ENCODE results near the gene PGGHG.

PGGHG gene

DNA sequence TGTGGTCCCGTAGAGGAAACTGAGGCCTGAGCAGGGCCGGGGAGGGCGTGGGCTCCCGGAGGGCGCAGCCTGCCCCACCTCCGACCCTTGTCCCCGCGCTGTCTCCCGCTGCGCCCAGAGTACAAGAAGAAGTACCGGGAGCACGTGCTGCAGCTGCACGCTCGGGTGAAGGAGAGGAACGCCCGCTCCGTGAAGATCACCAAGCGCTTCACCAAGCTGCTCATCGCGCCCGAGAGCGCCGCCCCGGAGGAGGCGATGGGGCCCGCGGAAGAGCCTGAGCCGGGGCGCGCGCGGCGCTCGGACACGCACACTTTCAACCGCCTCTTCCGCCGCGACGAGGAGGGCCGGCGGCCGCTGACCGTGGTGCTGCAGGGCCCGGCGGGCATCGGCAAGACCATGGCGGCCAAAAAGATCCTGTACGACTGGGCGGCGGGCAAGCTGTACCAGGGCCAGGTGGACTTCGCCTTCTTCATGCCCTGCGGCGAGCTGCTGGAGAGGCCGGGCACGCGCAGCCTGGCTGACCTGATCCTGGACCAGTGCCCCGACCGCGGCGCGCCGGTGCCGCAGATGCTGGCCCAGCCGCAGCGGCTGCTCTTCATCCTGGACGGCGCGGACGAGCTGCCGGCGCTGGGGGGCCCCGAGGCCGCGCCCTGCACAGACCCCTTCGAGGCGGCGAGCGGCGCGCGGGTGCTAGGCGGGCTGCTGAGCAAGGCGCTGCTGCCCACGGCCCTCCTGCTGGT lies 8.8 kb upstream of the PGGHG start:
- Histone ChIP-seq H3K4me3 (ENCODE audit: severe bottlenecking) (no peak overlapping the region), H3K4me1 (ENCODE audit: insufficient read depth, poor library complexity, severe bottlenecking) (no peaks in the 10 kb centered on the region), H3K36me3 (ENCODE audit: low read depth) (no peaks in the 10 kb centered on the region), H3K9me3 (ENCODE audit: severe bottlenecking) (peaks cover 9% of the 10 kb centered on the region), H3K27me3 (ENCODE audit: insufficient read depth, poor library complexity, severe bottlenecking) (peaks cover 66% of the 10 kb centered on the region), H3K27ac (ENCODE audit: poor library complexity, severe bottlenecking) (no peak overlapping the region)
- no peak for DNase-seq (ENCODE audit: low spot score)
- peak; percentile 30; the same call in 1 of the 3 replicates for ATAC-seq (ENCODE audit: low read depth)
- TF ChIP-seq, protein P1, sequence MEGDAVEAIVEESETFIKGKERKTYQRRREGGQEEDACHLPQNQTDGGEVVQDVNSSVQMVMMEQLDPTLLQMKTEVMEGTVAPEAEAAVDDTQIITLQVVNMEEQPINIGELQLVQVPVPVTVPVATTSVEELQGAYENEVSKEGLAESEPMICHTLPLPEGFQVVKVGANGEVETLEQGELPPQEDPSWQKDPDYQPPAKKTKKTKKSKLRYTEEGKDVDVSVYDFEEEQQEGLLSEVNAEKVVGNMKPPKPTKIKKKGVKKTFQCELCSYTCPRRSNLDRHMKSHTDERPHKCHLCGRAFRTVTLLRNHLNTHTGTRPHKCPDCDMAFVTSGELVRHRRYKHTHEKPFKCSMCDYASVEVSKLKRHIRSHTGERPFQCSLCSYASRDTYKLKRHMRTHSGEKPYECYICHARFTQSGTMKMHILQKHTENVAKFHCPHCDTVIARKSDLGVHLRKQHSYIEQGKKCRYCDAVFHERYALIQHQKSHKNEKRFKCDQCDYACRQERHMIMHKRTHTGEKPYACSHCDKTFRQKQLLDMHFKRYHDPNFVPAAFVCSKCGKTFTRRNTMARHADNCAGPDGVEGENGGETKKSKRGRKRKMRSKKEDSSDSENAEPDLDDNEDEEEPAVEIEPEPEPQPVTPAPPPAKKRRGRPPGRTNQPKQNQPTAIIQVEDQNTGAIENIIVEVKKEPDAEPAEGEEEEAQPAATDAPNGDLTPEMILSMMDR (IDR thresholded peaks at IDR 0.05; ENCODE audit: poor library complexity, severe bottlenecking): no peak

DNA sequence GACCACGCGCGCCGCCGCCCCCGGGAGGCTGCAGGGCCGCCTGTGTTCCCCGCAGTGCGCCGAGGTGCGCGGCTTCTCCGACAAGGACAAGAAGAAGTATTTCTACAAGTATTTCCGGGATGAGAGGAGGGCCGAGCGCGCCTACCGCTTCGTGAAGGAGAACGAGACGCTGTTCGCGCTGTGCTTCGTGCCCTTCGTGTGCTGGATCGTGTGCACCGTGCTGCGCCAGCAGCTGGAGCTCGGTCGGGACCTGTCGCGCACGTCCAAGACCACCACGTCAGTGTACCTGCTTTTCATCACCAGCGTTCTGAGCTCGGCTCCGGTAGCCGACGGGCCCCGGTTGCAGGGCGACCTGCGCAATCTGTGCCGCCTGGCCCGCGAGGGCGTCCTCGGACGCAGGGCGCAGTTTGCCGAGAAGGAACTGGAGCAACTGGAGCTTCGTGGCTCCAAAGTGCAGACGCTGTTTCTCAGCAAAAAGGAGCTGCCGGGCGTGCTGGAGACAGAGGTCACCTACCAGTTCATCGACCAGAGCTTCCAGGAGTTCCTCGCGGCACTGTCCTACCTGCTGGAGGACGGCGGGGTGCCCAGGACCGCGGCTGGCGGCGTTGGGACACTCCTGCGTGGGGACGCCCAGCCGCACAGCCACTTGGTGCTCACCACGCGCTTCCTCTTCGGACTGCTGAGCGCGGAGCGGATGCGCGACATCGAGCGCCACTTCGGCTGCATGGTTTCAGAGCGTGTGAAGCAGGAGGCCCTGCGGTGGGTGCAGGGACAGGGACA lies 8.0 kb upstream of the PGGHG start:
- TF ChIP-seq, protein P1 (IDR thresholded peaks at IDR 0.05; ENCODE audit: poor library complexity, severe bottlenecking): no peak
- H3K4me1 ChIP-seq (ENCODE audit: insufficient read depth, poor library complexity, severe bottlenecking): no peaks in the 10 kb centered on the region
- ATAC-seq (ENCODE audit: low read depth): peak; percentile 14; the same call in 1 of the 3 replicates
- peaks cover 62% of the 10 kb centered on the region for H3K27me3 ChIP-seq (ENCODE audit: insufficient read depth, poor library complexity, severe bottlenecking)
- no peaks in the 10 kb centered on the region for H3K36me3 ChIP-seq (ENCODE audit: low read depth)
- peak; percentile 57 for DNase-seq (ENCODE audit: low spot score)
- H3K27ac ChIP-seq (ENCODE audit: poor library complexity, severe bottlenecking): no peak overlapping the region
- H3K9me3 ChIP-seq (ENCODE audit: severe bottlenecking): peaks cover 9% of the 10 kb centered on the region
- H3K4me3 ChIP-seq (ENCODE audit: severe bottlenecking): no peak overlapping the region

DNA sequence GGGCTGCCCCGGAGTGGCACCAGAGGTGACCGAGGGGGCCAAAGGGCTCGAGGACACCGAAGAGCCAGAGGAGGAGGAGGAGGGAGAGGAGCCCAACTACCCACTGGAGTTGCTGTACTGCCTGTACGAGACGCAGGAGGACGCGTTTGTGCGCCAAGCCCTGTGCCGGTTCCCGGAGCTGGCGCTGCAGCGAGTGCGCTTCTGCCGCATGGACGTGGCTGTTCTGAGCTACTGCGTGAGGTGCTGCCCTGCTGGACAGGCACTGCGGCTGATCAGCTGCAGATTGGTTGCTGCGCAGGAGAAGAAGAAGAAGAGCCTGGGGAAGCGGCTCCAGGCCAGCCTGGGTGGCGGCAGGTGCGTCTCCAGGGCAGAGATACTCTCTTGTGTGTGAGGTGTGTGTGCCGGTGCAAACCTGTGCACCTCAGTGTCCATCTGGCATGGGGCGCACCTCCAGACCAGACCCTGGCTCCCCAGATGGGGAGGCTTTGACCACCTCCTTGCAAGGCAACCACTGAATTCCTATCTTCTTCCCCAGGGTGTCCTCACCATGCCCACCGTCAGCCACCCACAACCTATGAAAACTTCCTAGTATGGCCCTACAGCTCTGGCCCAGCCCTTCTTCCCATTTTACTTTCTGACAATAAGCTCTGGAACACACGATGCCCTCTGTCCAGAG lies 7.3 kb upstream of the PGGHG start:
- Histone ChIP-seq H3K9me3 (ENCODE audit: severe bottlenecking) (peaks cover 2% of the 10 kb centered on the region), H3K27me3 (ENCODE audit: insufficient read depth, poor library complexity, severe bottlenecking) (peaks cover 56% of the 10 kb centered on the region), H3K36me3 (ENCODE audit: low read depth) (no peaks in the 10 kb centered on the region), H3K4me1 (ENCODE audit: insufficient read depth, poor library complexity, severe bottlenecking) (no peaks in the 10 kb centered on the region), H3K4me3 (ENCODE audit: severe bottlenecking) (no peak overlapping the region), H3K27ac (ENCODE audit: poor library complexity, severe bottlenecking) (no peak overlapping the region)
- DNase-seq (ENCODE audit: low spot score) (no peak), ATAC-seq (ENCODE audit: low read depth) (no peak)
- TF ChIP-seq, protein P1 (IDR thresholded peaks at IDR 0.05; ENCODE audit: poor library complexity, severe bottlenecking): no peak

DNA sequence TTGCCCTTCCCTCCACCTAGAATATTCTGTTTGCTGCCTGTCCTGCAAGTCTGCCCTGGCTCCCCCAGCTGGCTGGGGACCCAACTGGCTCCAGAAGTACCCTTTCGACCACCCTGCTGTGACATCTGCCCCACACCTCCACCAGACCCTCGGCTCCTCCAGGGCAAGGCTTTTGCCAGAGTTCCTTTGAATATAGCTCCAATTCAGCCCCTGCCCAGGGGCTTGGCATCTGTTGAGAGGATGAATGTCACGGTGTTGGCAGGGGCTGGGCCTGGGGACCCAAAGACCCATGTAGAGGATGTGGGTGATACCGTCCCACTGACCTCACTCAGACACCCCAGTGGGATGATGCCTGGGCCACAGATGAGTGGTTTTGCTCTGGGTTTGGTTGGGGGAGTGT lies 6.8 kb upstream of the PGGHG start:
- H3K27ac ChIP-seq (ENCODE audit: poor library complexity, severe bottlenecking): no peak overlapping the region
- H3K36me3 ChIP-seq (ENCODE audit: low read depth): no peaks in the 10 kb centered on the region
- ATAC-seq (ENCODE audit: low read depth) (no peak), DNase-seq (ENCODE audit: low spot score) (no peak)
- TF ChIP-seq, protein P1 (IDR thresholded peaks at IDR 0.05; ENCODE audit: poor library complexity, severe bottlenecking): no peak
- no peak overlapping the region for H3K4me3 ChIP-seq (ENCODE audit: severe bottlenecking)
- peaks cover 56% of the 10 kb centered on the region for H3K27me3 ChIP-seq (ENCODE audit: insufficient read depth, poor library complexity, severe bottlenecking)
- no peaks in the 10 kb centered on the region for H3K9me3 ChIP-seq (ENCODE audit: severe bottlenecking)
- H3K4me1 ChIP-seq (ENCODE audit: insufficient read depth, poor library complexity, severe bottlenecking): no peaks in the 10 kb centered on the region

All from RWPE2 (cell line).